ENCODE data around the gene ATP10B. TPM values are rescaled to one million over a fixed set of nuclear protein-coding genes. Genes with fewer than 3 reads are reported as not detected.

The ATP10B gene
- total RNA-seq, 1 experiment from 2014 or later: 0.11 TPM

DNA sequence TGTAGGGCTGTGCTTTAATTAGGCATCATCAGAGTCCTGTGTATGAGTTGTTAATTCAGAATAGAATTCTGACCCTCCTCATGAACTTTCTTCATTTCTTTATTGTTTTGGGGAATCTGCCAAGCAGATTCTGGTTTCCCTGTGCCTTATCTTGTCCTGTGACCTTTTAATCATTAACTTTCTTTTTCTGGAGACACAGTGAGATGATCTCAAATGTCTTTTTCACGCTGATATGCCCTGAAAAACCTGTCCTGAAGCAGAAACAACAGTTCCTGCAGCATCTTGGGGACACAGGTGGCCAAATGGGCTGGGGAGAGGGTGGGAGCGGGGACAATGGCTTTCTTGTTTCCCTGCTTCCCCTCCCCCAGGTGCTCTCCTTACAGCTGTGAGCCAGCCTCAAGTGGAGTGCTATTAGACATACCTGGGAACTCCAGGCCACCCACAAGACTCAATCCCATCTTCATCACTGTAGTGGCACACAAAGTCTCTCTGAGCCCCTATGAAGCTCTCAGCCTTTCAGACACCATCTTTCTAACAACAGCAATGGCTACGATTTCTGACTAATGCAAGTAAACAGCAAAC, 213.8 kb downstream of the ATP10B start:
- no peak for DNase-seq (ENCODE audit: low spot score)
- H3K27me3 Mint-ChIP-seq (ENCODE audit: low read depth): no peaks in the 10 kb centered on the region; the same call in 1 of the 2 replicates
- H3K4me3 Mint-ChIP-seq: no peak overlapping the region
- H3K9me3 Mint-ChIP-seq: peaks cover under 1% of the 10 kb centered on the region
- CTCF ChIA-PET: no interaction called here
- TF ChIP-seq, protein P1, sequence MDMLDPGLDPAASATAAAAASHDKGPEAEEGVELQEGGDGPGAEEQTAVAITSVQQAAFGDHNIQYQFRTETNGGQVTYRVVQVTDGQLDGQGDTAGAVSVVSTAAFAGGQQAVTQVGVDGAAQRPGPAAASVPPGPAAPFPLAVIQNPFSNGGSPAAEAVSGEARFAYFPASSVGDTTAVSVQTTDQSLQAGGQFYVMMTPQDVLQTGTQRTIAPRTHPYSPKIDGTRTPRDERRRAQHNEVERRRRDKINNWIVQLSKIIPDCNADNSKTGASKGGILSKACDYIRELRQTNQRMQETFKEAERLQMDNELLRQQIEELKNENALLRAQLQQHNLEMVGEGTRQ (CRISPR knock-in tag; IDR thresholded peaks at IDR 0.05): no peak
- TF ChIP-seq, protein P2, sequence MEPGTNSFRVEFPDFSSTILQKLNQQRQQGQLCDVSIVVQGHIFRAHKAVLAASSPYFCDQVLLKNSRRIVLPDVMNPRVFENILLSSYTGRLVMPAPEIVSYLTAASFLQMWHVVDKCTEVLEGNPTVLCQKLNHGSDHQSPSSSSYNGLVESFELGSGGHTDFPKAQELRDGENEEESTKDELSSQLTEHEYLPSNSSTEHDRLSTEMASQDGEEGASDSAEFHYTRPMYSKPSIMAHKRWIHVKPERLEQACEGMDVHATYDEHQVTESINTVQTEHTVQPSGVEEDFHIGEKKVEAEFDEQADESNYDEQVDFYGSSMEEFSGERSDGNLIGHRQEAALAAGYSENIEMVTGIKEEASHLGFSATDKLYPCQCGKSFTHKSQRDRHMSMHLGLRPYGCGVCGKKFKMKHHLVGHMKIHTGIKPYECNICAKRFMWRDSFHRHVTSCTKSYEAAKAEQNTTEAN (CRISPR knock-in tag; IDR thresholded peaks at IDR 0.05): no peak
- TF ChIP-seq MYBL2 (CRISPR knock-in tag; IDR thresholded peaks at IDR 0.05) (no peak), NFE2L1 (CRISPR knock-in tag; IDR thresholded peaks at IDR 0.05) (no peak), CREM (CRISPR knock-in tag; IDR thresholded peaks at IDR 0.05) (no peak)
- TF ChIP-seq, protein P3, sequence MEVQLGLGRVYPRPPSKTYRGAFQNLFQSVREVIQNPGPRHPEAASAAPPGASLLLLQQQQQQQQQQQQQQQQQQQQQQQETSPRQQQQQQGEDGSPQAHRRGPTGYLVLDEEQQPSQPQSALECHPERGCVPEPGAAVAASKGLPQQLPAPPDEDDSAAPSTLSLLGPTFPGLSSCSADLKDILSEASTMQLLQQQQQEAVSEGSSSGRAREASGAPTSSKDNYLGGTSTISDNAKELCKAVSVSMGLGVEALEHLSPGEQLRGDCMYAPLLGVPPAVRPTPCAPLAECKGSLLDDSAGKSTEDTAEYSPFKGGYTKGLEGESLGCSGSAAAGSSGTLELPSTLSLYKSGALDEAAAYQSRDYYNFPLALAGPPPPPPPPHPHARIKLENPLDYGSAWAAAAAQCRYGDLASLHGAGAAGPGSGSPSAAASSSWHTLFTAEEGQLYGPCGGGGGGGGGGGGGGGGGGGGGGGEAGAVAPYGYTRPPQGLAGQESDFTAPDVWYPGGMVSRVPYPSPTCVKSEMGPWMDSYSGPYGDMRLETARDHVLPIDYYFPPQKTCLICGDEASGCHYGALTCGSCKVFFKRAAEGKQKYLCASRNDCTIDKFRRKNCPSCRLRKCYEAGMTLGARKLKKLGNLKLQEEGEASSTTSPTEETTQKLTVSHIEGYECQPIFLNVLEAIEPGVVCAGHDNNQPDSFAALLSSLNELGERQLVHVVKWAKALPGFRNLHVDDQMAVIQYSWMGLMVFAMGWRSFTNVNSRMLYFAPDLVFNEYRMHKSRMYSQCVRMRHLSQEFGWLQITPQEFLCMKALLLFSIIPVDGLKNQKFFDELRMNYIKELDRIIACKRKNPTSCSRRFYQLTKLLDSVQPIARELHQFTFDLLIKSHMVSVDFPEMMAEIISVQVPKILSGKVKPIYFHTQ (CRISPR knock-in tag; IDR thresholded peaks at IDR 0.05): no peak
- TF ChIP-seq, protein P4, sequence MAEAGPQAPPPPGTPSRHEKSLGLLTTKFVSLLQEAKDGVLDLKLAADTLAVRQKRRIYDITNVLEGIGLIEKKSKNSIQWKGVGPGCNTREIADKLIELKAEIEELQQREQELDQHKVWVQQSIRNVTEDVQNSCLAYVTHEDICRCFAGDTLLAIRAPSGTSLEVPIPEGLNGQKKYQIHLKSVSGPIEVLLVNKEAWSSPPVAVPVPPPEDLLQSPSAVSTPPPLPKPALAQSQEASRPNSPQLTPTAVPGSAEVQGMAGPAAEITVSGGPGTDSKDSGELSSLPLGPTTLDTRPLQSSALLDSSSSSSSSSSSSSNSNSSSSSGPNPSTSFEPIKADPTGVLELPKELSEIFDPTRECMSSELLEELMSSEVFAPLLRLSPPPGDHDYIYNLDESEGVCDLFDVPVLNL (CRISPR knock-in tag; IDR thresholded peaks at IDR 0.05; ENCODE audit: borderline replicate concordance, low read depth): no peak
- TF ChIP-seq, protein P5, sequence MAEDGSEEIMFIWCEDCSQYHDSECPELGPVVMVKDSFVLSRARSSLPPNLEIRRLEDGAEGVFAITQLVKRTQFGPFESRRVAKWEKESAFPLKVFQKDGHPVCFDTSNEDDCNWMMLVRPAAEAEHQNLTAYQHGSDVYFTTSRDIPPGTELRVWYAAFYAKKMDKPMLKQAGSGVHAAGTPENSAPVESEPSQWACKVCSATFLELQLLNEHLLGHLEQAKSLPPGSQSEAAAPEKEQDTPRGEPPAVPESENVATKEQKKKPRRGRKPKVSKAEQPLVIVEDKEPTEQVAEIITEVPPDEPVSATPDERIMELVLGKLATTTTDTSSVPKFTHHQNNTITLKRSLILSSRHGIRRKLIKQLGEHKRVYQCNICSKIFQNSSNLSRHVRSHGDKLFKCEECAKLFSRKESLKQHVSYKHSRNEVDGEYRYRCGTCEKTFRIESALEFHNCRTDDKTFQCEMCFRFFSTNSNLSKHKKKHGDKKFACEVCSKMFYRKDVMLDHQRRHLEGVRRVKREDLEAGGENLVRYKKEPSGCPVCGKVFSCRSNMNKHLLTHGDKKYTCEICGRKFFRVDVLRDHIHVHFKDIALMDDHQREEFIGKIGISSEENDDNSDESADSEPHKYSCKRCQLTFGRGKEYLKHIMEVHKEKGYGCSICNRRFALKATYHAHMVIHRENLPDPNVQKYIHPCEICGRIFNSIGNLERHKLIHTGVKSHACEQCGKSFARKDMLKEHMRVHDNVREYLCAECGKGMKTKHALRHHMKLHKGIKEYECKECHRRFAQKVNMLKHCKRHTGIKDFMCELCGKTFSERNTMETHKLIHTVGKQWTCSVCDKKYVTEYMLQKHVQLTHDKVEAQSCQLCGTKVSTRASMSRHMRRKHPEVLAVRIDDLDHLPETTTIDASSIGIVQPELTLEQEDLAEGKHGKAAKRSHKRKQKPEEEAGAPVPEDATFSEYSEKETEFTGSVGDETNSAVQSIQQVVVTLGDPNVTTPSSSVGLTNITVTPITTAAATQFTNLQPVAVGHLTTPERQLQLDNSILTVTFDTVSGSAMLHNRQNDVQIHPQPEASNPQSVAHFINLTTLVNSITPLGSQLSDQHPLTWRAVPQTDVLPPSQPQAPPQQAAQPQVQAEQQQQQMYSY (CRISPR knock-in tag; IDR thresholded peaks at IDR 0.05): no peak
- no peaks in the 10 kb centered on the region for H3K36me3 Mint-ChIP-seq
- POLR2A ChIA-PET: no interaction called here
- H3K4me1 Mint-ChIP-seq: peaks cover 7% of the 10 kb centered on the region; the same call in 1 of the 2 replicates
- H3K27ac Mint-ChIP-seq: no peak overlapping the region
- ATAC-seq: no peak

DNA sequence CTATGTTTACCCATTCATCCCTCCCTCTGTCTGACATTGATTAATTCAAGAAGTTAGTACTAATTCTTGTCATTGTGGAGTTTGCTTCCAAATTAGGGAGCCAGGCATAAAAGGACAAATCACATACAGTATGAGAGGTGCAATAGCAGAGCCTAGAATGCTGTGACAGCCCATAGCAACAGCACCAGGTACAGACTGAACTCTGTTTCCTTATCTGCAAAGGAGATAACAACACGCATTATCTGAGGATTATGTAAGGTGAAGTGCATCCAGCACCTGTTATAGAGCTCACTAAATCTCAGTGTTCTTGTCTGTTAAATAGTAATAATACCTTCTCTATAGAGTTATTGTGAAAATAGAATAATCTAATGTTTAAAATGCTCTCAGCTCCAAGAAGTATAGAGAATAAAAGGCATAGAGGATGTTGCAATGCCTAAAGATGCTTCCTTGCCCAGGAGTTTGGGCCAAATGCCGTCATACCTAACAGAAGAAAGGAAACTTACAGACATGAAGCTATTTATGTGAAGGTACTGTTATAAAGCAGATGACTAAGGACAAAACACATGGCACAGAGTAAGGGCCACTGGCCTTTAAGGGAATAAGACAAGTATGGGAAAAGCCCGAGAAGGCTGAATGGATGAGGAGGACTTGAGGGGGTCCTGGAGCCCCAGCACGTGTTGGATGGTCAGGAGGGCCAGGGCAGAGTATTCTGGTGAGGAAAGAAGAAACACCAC, 214.5 kb downstream of the ATP10B start:
- TF ChIP-seq FOXJ3 (CRISPR knock-in tag; IDR thresholded peaks at IDR 0.05; ENCODE audit: borderline replicate concordance): no peak
- TF ChIP-seq, protein P6, sequence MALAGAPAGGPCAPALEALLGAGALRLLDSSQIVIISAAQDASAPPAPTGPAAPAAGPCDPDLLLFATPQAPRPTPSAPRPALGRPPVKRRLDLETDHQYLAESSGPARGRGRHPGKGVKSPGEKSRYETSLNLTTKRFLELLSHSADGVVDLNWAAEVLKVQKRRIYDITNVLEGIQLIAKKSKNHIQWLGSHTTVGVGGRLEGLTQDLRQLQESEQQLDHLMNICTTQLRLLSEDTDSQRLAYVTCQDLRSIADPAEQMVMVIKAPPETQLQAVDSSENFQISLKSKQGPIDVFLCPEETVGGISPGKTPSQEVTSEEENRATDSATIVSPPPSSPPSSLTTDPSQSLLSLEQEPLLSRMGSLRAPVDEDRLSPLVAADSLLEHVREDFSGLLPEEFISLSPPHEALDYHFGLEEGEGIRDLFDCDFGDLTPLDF (CRISPR knock-in tag; IDR thresholded peaks at IDR 0.05): no peak
- TF ChIP-seq, protein P7, sequence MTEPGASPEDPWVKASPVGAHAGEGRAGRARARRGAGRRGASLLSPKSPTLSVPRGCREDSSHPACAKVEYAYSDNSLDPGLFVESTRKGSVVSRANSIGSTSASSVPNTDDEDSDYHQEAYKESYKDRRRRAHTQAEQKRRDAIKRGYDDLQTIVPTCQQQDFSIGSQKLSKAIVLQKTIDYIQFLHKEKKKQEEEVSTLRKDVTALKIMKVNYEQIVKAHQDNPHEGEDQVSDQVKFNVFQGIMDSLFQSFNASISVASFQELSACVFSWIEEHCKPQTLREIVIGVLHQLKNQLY (CRISPR knock-in tag; IDR thresholded peaks at IDR 0.05): no peak
- Mint-ChIP-seq H3K9me3 (peaks cover 6% of the 10 kb centered on the region), H3K4me1 (peaks cover 7% of the 10 kb centered on the region; the same call in 1 of the 2 replicates), H3K27me3 (ENCODE audit: low read depth) (no peaks in the 10 kb centered on the region; the same call in 1 of the 2 replicates), H3K27ac (no peak overlapping the region), H3K36me3 (no peaks in the 10 kb centered on the region), H3K4me3 (no peak overlapping the region)
- ATAC-seq (no peak), DNase-seq (ENCODE audit: low spot score) (no peak)
- CTCF ChIA-PET: no interaction called here
- POLR2A ChIA-PET: no interaction called here

Measured in WTC11 (cell line).